DOHH2 (cell line): ENCODE data around the gene TBC1D2B.

Experiments used
- CTCF ChIP-seq: fragments of 200-600 bp; sonication (generic); IDR thresholded peaks from one replicate; pipeline ENCODE4 v1.5.1; 2014; ENCODE audit warnings: antibody characterized with exemption, mild to moderate bottlenecking, low read depth, low read length; ENCODE audit not compliant: poor library complexity, severe bottlenecking
- EZH2phosphoT487 ChIP-seq: fragments of 200-600 bp; sonication (generic); IDR thresholded peaks from 2 replicates; pipeline ENCODE4 v1.6.1; 2017; ENCODE audit warnings: borderline replicate concordance, mild to moderate bottlenecking, antibody characterized with exemption, low read length, moderate library complexity, mixed read lengths

GRCh38 chr15:78098131-78098755 is 20.7 kb upstream of the TBC1D2B start:
- TF ChIP-seq CTCF: no peak
- TF ChIP-seq EZH2phosphoT487: no peak
